Prostate gland (tissue), 2 donors: ENCODE data around the gene PPIAL4G.
"Not testable (repeated sequence)": the region's sequence is repeated elsewhere in the genome, so short reads cannot be mapped to it uniquely, and the experiment has no call there.

Experiments used
- CTCF ChIP-seq, 4 experiments: fragments of 200-600 bp in 2 of 4; fragments of 450-650 bp in 2 of 4; sonication (generic) in 2 of 4; IDR thresholded peaks; 1 replicate in 3 of 4; 2 replicates in 1 of 4; pipeline ENCODE4 v1.5.1; 2016 to 2019; ENCODE audit warnings: antibody characterized with exemption in 4 of 4, mild to moderate bottlenecking in 2 of 4, moderate library complexity in 2 of 4
- POLR2A ChIP-seq: fragments of 450-650 bp; IDR thresholded peaks from one replicate; pipeline ENCODE4 v1.6.1; 2016; ENCODE audit warnings: antibody characterized with exemption, mild to moderate bottlenecking
- POLR2AphosphoS5 ChIP-seq: sonication (generic); formaldehyde crosslinking; IDR thresholded peaks from one replicate; pipeline ENCODE4 v1.6.1; 2017; ENCODE audit warnings: antibody characterized with exemption

- TF ChIP-seq CTCF (IDR thresholded peaks at IDR 0.05); POLR2A; POLR2AphosphoS5: not testable (repeated sequence)
These were observed 40.4 kb upstream of the PPIAL4G start for GRCh38 chr1:148523205-148524144.
